ENCODE measurements around the gene SHH. TPM values are rescaled to one million over a fixed set of nuclear protein-coding genes. Genes with fewer than 3 reads are reported as not detected.

The SHH gene
- total RNA-seq, 1 experiment from 2014 or later = not detected

- Histone ChIP-seq H3K36me3 (no peaks in the 10 kb centered on the region), H3K4me3 (no peak overlapping the region), H3K9me3 (no peaks in the 10 kb centered on the region), H3K27me3 (peaks cover 5% of the 10 kb centered on the region; the same call in 1 of the 2 replicates)
- no peak for DNase-seq
These were observed 7.8 kb downstream of the SHH start for GRCh38 chr7:155804431-155804831.

DNA sequence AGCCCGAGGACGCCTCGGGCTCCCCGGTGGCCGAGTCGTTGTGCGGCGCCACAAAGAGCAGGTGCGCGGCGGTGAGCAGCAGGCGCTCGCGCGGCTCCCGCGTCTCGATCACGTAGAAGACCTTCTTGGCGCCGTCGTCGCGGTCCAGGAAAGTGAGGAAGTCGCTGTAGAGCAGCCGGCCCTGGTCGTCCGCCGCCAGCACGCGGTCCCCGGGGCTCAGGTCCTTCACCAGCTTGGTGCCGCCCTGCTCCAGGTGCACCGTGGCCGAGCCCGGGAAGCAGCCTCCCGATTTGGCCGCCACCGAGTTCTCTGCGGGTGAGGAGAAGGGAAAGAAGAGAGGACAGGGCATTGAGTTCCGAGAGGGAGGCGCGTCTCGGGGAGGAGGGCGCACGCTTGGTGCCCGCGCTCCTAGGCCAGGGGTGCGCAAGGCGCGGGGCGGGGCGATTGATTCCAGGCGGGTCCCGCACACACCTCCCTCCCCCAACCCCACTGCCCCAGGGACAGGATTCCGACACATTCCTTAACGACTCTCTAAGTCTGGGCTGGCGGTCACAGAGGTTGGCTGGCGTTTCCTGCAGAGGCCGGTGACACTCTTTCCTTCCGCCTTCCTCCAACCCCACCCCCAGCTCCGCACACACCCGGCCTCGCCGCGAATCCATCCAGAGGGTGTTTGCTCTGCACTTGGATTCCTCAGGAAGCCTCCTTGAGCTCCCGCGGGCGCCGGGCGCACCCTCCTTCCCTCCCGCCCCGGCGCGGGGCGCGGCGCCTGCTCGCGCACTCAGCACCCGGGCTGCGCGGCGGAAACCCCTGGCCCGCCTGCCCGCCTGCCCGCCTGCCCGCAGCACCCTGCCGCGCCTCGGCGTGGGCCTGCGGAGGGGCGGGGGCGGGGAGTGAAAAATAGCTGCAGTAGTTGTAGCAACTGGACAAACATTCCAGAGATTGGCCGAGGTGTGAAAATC, 8.6 kb downstream of the SHH start:
- Histone ChIP-seq H3K4me3 (no peak overlapping the region), H3K27me3 (peaks cover 5% of the 10 kb centered on the region; the same call in 1 of the 2 replicates), H3K36me3 (no peaks in the 10 kb centered on the region), H3K9me3 (no peaks in the 10 kb centered on the region)
- peak; percentile 26 for DNase-seq

GRCh38 chr7:155802906-155803417, 9.3 kb downstream of the SHH start:
- no peak overlapping the region for H3K4me3 ChIP-seq
- no peaks in the 10 kb centered on the region for H3K9me3 ChIP-seq
- H3K36me3 ChIP-seq = no peaks in the 10 kb centered on the region
- peaks cover 5% of the 10 kb centered on the region; the same call in 1 of the 2 replicates for H3K27me3 ChIP-seq
- no peak for DNase-seq

DNA sequence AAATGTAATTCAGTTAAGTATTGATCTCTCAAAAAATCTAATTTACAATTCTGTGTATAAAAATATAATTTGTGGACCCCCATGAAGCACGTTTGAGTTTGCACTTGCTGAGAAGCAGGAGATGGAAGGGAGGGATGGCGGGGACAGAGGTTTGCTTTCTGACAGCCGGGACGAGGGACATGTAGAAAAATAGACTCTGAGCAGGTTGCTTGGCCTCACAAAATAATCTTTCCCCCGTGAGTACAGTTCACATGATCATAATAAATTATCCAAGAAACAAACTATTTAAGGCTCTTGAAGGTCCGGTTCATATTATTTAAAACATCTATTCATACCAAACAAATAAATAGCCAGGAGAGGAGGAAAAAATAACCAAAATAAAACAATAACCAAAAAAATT, 10.0 kb downstream of the SHH start:
- DNase-seq = no peak
- no peaks in the 10 kb centered on the region for H3K9me3 ChIP-seq
- peaks cover 5% of the 10 kb centered on the region; the same call in 1 of the 2 replicates for H3K27me3 ChIP-seq
- no peaks in the 10 kb centered on the region for H3K36me3 ChIP-seq
- H3K4me3 ChIP-seq = no peak overlapping the region

- no peaks in the 10 kb centered on the region for H3K9me3 ChIP-seq
- DNase-seq = no peak
- peaks cover 5% of the 10 kb centered on the region; the same call in 1 of the 2 replicates for H3K27me3 ChIP-seq
- no peaks in the 10 kb centered on the region for H3K36me3 ChIP-seq
- H3K4me3 ChIP-seq = no peak overlapping the region
These were observed 11.5 kb downstream of the SHH start for GRCh38 chr7:155800741-155801267.

- no peak overlapping the region for H3K4me3 ChIP-seq
- no peaks in the 10 kb centered on the region for H3K36me3 ChIP-seq
- peaks cover 5% of the 10 kb centered on the region; the same call in 1 of the 2 replicates for H3K27me3 ChIP-seq
- DNase-seq = no peak
- no peaks in the 10 kb centered on the region for H3K9me3 ChIP-seq
These were observed 12.0 kb downstream of the SHH start for GRCh38 chr7:155800301-155800700.

- Histone ChIP-seq H3K27me3 (peaks cover 5% of the 10 kb centered on the region; the same call in 1 of the 2 replicates), H3K9me3 (no peaks in the 10 kb centered on the region), H3K4me3 (no peak overlapping the region), H3K36me3 (no peaks in the 10 kb centered on the region)
- DNase-seq = peak; percentile 30
These were observed 12.7 kb downstream of the SHH start for GRCh38 chr7:155799514-155799913.

GRCh38 chr7:155798673-155799439, 13.4 kb downstream of the SHH start:
- Histone ChIP-seq H3K27me3 (peaks cover 5% of the 10 kb centered on the region; the same call in 1 of the 2 replicates), H3K4me3 (no peak overlapping the region), H3K9me3 (no peaks in the 10 kb centered on the region), H3K36me3 (no peaks in the 10 kb centered on the region)
- no peak for DNase-seq

DNA sequence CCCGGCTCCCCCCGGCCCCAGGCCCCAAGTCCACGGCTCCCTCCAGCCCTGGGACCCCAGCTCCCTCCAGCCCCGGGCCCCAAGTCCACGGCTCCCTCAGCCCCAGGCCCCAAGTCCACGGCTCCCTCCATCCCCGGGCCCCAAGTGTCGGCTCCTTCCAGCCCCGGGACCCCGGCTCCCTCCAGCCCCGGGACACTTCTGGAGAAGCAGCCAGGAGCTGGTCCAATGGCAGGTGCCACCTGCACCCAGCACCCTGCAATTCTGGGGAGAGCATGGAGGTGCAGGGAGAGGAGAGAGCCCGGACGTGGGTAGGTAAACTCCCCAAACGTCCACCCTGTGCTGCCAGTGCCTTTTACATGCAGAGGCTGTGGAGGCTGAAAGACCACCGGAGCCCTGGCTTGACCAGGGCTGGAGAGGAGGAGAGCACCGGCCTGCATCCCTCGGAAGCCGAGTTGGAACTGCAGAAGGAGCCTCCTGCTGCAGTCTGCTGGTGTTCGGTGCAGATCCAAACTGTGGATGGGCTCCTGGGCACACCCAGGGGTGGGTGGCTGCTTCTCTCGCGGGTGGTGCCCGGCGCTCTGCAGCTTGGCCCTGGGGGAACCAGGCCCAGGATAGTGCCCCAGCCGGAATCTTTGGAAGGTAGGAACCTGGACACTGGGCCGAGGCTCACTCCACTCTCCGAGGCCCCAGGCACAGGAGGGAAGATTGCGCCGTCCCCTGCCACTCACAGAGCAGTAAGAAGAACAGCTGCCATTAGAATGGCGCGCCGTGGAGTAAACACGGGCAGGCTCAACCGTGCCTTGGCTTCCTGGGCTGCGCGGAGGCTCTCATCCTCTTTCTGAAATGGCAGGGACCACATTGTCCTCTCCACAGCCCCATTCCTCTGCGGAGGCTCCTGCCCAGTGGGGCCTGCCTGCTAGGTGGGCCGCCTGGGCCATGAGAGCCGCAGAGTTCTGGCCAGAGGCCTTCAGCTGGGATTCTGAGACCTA, 14.7 kb downstream of the SHH start:
- no peaks in the 10 kb centered on the region for H3K36me3 ChIP-seq
- no peak for DNase-seq
- H3K27me3 ChIP-seq = no peaks in the 10 kb centered on the region
- no peaks in the 10 kb centered on the region for H3K9me3 ChIP-seq
- no peak overlapping the region for H3K4me3 ChIP-seq

- H3K9me3 ChIP-seq = no peaks in the 10 kb centered on the region
- H3K4me3 ChIP-seq = no peak overlapping the region
- no peak for DNase-seq
- no peaks in the 10 kb centered on the region for H3K27me3 ChIP-seq
- no peaks in the 10 kb centered on the region for H3K36me3 ChIP-seq
These were observed 15.6 kb downstream of the SHH start for GRCh38 chr7:155796381-155797261.

- Histone ChIP-seq H3K4me3 (no peak overlapping the region), H3K27me3 (no peaks in the 10 kb centered on the region), H3K36me3 (no peaks in the 10 kb centered on the region), H3K9me3 (no peaks in the 10 kb centered on the region)
- no peak for DNase-seq
These were observed 16.3 kb downstream of the SHH start for GRCh38 chr7:155795951-155796350.

- Histone ChIP-seq H3K36me3 (no peaks in the 10 kb centered on the region), H3K27me3 (no peaks in the 10 kb centered on the region), H3K9me3 (no peaks in the 10 kb centered on the region), H3K4me3 (no peak overlapping the region)
- DNase-seq = no peak
These were observed 16.9 kb downstream of the SHH start for GRCh38 chr7:155795401-155795800.

DNA sequence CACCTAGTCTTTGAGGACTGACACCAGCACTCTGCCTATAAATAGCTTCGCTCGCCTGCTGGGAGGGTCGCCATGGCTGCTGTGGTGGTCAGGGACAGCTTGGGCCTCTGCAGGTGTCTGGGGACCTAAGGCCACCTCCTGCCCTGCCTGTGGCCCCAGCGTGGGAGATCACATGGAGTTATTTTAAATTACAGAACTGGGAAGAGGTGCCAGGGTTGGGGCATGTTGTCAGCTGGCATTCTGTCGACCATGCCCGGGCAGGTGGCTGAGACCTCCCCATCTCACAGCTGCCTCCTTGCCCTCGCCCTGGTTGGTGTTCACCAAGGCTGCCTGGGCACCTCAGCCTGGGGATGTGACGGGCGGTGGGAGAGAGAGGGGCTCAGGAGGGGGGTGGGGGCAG, 18.1 kb downstream of the SHH start:
- H3K9me3 ChIP-seq = no peaks in the 10 kb centered on the region
- H3K27me3 ChIP-seq = no peaks in the 10 kb centered on the region
- H3K4me3 ChIP-seq = no peak overlapping the region
- DNase-seq = no peak
- no peaks in the 10 kb centered on the region for H3K36me3 ChIP-seq

DNA sequence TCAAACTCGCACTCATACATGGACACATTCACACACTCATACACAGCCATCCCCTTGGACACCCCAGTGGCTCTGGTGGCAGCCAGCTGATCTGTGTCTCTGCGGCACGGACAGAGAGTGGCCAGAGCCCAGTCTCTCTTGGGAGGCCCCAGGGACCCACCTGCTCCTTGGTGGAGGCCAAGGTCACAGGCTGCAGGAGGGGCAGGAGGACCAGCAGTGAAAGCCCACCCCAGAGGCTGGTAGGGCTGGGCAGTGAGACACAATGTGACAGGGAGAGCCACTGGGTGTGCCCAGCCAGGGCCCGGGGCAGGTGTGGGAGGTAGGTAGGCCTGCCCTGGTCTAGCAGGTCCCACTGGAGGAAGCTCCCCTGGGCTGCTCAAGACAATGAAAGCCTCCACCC, 18.5 kb downstream of the SHH start:
- no peak for DNase-seq
- Histone ChIP-seq H3K27me3 (no peaks in the 10 kb centered on the region), H3K36me3 (no peaks in the 10 kb centered on the region), H3K4me3 (no peak overlapping the region), H3K9me3 (no peaks in the 10 kb centered on the region)

DNA sequence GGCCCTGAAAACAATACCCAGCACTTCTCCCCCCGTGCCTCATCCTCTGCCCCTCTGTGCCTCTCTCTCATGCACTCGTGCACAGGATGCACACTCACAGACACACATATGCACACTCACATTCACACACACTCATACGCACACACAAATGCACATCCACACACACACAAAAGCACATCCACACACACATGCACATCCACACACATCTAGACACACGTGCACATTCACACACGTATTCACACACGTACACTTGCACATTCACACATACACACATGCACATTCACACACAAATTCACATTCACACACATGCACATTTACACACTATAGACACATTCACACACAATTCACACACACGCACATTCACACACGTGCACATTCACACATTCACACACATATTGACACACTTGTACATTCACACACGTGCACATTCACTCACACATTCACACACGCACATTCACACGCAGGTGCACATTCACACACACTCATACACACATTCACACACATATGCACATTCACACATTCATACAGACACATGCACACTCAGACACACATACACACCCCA, 19.2 kb downstream of the SHH start:
- Histone ChIP-seq H3K36me3 (no peaks in the 10 kb centered on the region), H3K9me3 (no peaks in the 10 kb centered on the region), H3K27me3 (no peaks in the 10 kb centered on the region), H3K4me3 (no peak overlapping the region)
- no peak for DNase-seq

All from MG63 (cell line).